RPMI8226 (cell line): Measurements from ENCODE around the gene UST.
"Not testable (repeated sequence)": the region's sequence is repeated elsewhere in the genome, so short reads cannot be mapped to it uniquely, and the experiment has no call there.

Experiments
- DNase-seq: peaks from one replicate; pipeline ENCODE4 v3.0.0-alpha.2; 2015

The UST gene

DNA sequence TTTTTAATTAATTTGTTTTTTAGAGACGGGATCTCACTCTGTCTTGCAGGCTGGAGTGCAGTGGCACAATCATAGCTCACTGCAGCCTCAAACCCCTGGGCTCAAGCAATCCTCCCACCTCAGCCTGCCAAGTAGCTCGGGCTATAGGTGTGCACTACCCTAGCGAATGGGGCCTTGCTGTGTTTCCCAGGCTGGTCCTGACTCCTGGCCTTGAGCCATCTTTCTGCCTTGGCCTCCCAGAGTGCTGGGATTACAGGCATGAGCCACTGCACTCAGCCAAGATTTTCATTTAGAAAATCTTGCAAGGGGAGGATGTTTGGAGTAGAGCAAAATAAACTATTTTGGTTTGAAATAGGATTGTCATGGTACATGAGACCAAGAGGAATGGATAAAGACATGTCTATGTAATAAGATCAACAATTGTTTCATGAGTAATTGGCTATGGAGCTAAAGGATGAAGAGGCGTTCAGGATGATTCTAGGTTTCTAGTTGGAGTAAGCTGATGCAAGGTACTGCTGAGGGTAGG, 237.8 kb downstream of the UST start:
- DNase-seq, result no peak

DNA sequence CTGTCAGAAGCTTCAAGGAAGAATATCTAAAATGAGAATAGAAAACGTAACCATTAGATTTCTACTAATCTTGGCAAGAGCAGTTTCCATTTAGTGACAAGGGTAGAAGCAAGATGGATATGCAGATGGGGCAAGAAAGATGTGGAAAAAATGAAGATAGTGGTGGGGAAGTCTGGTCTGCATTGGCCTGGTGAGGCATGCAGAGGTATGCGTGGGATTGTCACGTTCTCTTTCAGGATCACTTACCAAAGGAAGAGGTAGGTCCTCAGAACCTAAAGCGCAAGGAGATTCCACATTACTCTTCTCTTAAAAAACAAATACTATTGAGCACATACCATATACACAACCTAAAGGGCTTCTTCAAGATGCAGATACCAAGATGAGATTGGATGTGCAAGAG, 238.7 kb downstream of the UST start:
- DNase-seq, result no peak

DNA sequence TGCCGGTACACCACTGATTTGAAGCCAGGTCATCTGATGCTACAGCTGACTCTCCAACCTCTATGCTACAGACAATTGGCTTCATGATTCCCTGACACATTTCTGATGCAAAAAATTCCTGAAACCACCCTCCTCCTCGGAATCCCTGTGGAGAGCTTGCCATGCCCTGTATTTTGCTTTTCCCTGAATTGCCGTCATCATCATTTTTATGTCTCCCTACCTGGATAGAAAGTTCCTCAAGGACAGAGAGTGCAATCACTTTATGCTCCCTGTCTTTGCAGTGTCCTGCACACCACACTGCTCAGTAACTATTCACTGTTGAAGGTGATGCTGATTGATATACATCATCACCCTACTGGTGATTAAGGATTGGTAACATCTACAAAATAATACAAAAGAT, 239.8 kb downstream of the UST start:
- DNase-seq, result no peak

GRCh38 chr6:148987982-148988381, 241.2 kb downstream of the UST start:
- no peak for DNase-seq

DNA sequence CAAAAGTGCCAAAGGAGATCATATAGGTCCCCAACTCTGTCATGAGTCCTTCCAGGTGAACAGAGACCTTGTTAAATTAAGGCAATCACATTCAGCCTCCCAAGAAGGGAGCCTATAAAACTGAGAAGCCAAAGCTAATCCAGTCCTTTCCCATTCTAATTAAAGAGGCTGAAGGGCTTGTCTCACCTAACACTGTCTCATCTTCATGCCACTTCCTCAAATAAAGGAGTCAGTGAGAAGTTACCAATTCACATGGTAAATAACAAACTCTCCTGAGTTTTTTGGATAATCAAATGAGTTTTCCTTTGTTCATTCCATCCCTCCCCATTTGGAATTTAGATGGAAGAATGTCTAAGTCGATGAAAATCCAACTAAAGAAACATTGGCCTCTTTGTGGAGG, 242.8 kb downstream of the UST start:
- DNase-seq, result no peak

DNA sequence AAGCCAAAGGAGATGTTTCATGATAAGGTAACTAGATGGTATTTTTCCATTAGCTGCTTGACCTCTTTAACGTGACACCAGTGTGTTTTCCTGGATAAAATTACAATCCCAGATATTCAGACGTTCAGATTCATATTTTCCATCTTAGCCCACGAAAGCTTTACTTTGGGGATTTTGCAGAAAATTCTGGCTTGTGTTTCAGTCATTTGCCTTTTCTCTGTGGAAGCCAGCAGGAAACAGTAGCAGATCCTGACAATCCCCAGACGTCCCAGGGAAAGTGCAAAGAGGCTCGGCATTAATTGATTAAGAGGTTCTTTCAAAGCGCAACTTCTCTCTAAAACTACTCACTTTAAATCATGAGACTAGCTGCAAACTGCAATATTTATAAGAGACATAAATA, 243.6 kb downstream of the UST start:
- DNase-seq, result no peak

DNA sequence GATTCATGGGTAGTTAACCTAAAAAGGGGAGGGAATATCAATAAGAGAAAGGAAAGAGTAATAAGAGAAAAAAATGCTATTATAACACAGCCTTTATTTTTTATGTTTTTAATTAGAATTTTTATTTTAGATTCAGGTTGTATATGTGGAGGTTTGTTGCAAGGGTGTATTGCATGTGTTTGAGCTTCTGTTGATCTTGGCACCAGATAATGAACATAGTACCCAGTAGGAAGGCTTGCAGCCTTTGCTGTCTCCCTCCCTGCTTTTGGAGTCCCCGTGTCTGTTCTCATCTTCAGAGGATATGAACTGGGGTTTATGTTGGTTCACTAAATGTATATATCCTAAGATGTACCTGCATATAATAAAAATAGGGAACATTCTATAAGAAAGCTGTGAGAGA, 250.0 kb downstream of the UST start:
- DNase-seq, result no peak

DNA sequence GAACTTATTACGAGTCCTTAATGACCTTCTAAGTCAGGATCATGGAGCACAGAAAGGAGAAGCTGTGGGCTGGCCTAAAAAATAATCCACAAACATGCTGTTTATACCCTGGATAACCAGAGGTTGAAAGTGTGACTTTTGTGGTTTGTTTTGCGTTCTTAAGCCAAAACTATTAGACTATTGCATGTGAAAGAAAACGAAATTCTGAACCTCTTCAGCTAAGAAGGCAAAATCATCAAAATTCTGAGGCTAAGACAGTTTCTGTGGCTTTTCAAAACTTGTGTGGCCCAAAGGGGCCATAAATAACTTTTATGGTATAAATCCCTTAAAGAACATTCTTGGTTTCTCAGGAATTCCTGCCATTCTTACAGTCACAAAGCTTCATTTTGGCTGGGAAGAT, 251.0 kb downstream of the UST start:
- peak; percentile 60 for DNase-seq

GRCh38 chr6:148998704-148999103, 251.9 kb downstream of the UST start:
- peak; percentile 75 for DNase-seq

DNA sequence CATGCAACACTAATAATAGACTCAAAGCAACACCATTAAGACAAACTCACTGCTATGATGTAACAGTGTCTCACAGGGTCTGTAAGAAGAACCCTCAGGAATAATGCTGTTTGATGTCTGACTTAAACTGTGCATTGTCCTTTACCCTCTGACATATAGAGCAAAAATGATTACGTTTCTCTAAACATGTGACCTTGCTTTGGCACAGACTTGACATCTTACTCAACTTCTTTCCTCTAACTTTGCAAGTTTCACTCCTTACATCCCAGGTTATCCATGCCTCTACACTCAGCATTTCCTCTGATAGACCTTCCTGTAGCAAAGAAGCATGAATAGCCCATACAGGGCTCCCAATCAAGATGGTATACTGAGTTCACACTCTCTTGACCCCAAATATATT, 252.7 kb downstream of the UST start:
- DNase-seq, result no peak

DNA sequence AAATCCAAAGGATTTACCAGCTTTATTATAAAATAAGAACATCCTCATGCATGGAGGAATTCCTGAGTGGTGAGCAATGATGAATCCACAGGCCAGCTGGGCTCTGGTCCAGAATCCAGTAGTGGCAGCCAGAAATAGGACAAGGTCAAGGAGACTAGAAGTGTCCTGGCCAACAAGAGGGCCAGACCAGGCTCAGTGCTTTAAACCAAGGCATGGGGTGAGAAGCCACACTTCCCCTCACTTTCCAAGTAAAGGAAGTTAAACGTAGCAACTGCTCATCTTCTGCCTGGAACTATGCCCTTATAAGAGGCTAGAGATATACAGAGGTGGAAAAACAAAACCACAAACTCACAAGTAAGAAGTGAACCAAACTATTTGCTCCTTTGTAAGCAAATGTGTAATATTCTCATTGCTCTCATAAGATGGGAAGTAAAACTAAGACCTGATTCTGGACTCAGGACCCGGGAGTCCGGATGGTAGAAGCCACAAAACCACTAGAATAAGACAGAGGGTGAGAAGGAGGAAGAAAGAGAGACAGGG, 253.2 kb downstream of the UST start:
- peak; percentile 47 for DNase-seq

DNA sequence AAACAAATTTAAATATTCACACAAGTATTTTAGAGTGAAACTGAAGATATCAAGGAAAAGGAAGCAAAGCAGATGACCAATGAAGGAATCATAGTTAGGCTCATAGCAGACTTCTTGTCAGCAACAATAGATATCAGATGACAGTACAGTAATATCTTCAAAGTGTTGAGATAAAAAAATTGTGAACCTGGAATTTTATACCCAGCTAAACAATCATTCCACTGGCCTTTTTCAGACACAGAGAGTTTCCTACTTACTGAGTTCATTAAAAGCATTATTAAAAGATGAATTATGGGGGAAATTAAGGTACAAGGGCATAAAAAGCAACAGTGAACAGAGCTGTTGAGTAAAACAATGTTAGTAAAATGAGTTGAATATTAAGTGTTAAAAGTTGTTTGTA, 254.6 kb downstream of the UST start:
- no peak for DNase-seq

GRCh38 chr6:149003560-149003959, 256.7 kb downstream of the UST start:
- peak; percentile 18 for DNase-seq

DNA sequence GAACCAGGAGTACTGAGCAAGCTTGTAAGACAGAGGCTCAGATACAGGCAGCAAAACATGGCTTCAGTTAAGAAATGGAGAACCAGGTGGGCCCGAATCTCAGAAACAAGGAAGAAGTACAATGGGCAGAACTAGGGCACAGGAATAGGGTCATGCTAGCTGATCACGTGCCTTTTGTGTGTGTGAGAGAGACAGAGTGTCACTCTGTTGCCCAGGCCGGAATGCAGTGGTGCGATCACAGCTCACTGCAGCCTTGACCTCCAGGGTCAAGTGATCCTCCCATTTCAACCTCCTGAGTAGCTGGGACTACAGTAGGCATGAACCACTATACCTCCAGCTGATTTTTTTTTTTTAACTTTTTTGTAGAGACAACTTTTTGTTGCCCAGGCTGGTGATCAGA, 257.8 kb downstream of the UST start:
- no peak for DNase-seq

- DNase-seq, result not testable (repeated sequence)
Measured at GRCh38 chr6:149006236-149006635, 259.4 kb downstream of the UST start.

DNA sequence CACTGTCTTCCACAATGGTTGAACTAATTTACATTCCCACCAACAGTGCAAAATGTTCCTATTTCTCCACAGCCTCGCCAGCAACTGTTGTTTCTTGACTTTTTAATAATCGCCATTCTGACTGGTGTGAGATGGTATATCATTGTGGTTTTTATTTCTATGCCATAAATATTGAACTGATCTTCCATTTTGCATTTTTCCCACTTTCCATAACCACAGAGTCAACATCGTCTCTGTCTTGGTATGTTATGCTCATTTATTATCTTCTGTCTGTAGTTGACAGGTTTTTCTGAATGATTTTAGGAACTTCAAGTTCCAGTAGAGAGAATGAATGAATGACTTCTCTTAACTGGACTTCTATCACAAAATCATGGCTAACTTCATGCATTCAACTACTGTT, 259.8 kb downstream of the UST start:
- no peak for DNase-seq

GRCh38 chr6:149007846-149008245, 261.0 kb downstream of the UST start:
- DNase-seq, result no peak

DNA sequence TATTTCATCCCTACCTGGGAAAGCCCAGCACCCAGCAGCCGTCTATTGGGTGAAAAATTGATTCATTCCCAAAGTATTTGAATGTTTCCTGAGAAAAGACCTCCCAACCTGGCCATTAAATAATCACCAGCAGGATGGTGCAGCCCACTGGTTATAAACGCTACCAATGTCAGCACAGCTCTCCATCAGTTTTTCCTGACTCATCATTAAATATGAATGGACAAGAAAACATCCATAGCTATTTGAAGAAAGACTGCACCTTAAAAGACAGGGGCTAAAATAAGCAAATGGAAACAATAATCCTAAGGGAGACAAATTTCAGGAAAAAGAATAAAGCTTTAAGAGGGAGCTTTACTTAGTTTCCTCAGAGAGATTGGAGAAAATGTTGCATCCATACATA, 261.9 kb downstream of the UST start:
- no peak for DNase-seq

GRCh38 chr6:149012040-149012545, 265.3 kb downstream of the UST start:
- no peak for DNase-seq

DNA sequence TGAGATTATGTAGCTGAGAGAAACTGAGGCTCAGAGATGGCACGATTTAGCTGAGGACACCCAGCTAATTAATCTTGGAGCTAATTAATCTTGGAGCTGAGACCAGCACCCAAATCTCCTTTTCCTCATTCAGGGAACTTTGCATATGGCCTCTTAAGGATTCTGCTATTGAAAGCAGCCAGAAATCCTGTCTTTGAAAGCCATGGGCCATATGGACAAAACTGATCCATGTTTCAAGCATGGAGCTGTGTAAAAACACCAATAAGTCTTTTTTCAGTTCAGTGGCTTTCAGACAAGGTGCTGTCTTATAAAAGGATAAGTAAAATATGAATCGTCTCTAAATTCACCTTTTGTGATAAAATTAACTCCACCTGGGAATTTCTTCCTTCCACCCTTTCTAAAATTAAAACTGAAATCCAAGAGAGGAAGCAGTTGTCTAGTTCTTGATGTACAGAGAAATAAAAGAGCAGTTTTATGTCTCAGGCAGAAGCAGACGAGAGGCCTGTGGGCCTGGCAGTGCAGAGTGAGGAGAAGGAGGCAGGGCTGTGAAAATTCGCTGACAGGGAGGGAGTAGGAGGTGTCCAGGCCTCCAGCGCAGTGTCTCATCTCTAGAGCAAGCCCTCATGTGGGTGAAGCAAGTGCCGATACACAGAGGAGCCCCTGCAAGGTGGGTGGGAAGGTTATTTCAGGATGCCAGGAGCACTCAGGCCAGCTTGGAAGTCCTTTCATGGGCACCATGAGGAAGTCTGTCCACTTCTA, 266.9 kb downstream of the UST start:
- no peak for DNase-seq

DNA sequence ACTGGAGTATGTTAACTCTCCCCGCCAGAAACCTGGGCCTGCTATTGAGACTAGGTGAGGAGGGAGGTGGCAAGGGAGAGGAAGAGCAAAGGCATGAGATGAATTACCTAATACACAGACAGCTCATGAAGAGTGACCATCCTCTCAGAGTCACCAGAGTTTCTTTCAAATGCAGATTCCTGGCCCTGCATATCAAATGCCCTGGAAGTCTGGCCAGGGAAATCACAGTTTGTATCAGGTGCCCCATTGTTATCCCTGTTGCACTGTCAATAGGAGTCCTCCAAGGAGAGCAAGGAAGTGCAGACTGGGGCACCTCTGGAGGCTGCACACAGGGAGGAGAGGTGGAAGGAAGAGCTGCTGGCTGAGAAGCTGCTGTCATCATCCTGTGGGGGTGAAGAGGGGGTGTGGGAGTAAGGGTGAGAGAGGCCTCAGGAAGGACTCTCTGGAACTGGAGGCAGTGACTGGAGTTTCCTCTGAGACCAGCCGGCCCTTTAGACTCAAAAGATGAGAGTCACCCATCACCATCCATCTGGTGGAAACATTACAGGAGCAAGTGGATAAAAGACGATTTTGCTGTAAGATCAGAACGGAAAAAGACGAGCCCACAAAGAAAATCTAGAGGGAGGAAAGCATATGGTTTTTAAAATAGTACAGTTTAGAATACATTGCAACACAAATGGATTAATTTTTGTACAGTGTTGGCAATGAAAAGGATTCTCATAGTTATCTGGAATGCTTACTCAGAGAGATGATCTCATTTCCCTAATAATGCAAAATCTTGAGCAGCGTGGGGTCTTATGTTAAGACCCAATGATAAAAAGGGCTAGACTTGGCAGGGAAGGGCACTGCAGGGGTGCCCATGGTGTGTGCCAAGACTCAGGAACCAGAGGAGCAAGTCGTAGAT, 268.1 kb downstream of the UST start:
- DNase-seq, result no peak

GRCh38 chr6:149015535-149016525, 269.0 kb downstream of the UST start:
- no peak for DNase-seq
